ENCODE measurements around the gene ZCCHC2. TPM values are rescaled to one million over a fixed set of nuclear protein-coding genes. Genes with fewer than 3 reads are reported as not detected.

ZCCHC2 gene
- polyA plus RNA-seq, 4 donors, result 5.1 to 17.6 (median 8.3) TPM

- peaks cover 0 to 13% (median 0%) of the 10 kb centered on the region in 3 donors for H3K36me3 ChIP-seq (ENCODE audit: control insufficient read depth in 3 of 3, insufficient read depth in 2 of 3, low read depth in 1 of 3, low read length in 3 of 3)
- peaks cover 0 to 8% (median 0%) of the 10 kb centered on the region in 3 donors for H3K4me1 ChIP-seq (ENCODE audit: control insufficient read depth in 3 of 3, insufficient read depth in 2 of 3, low read depth in 1 of 3, low read length in 2 of 3)
- no peak overlapping the region for H3K27ac ChIP-seq (ENCODE audit: low read depth in 1 of 3, low read length in 2 of 3)
- no peaks in the 10 kb centered on the region for H3K9me3 ChIP-seq (ENCODE audit: control insufficient read depth in 2 of 2, insufficient read depth in 1 of 2, low read depth in 1 of 2, low read length in 1 of 2)
- no peak overlapping the region for H3K4me3 ChIP-seq (ENCODE audit: low read depth in 1 of 3, low read length in 3 of 3)
- DNase-seq (no peak), FAIRE-seq (no peak)
- no peaks in the 10 kb centered on the region for H3K27me3 ChIP-seq (ENCODE audit: control insufficient read depth in 3 of 3, insufficient read depth in 3 of 3, low read length in 3 of 3)
- WGBS, 3 donors, result 90 to 95% (median 92%) methylated on average over 3 of the region's 3 CpGs
These were observed 65.4 kb downstream of the ZCCHC2 start for GRCh38 chr18:62588217-62588616.

DNA sequence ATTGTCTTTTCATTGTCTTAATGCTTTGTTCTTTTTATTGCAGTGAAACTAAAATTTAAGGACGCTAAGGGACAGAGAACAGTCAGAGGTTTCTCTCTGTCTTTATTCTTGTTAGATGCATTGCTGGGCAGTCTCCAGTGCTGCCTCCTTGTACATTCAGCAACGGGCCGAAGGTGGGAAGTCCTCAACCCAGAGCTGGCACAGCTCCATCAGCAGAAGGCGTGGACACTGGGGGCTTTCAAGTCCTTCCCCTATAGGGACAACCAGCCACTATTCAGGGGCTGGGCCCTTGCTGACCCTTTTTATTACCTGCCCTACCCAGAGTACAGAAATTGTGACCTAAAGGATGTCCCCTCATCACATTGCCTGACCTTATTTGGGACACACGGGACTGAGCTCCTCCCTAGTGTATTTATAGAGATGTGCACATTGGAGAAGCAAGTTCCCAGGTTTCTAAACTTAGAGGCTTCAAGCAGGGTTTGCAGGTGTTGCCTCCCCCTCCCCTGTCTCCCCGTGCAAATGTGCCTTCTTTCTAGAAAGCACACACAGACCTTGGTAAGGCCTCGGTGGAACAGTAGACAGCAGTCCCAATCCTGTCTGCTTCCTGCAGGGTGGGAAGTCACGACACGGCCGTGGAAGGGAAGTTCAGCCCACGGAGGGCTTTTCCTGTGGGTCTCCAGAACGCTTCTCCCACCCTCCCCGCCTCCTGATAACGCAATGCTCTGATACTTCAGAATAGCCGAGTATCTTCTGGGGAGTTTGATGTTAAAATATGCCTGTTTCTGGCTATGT lies 68.2 kb downstream of the ZCCHC2 start:
- no peak overlapping the region for H3K27ac ChIP-seq (ENCODE audit: low read depth in 1 of 3, low read length in 2 of 3)
- DNase-seq (no peak), FAIRE-seq (no peak)
- peaks cover 0 to 4% (median 0%) of the 10 kb centered on the region in 3 donors for H3K4me1 ChIP-seq (ENCODE audit: control insufficient read depth in 3 of 3, insufficient read depth in 2 of 3, low read depth in 1 of 3, low read length in 2 of 3)
- H3K9me3 ChIP-seq (ENCODE audit: control insufficient read depth in 2 of 2, insufficient read depth in 1 of 2, low read depth in 1 of 2, low read length in 1 of 2), result no peaks in the 10 kb centered on the region
- H3K36me3 ChIP-seq (ENCODE audit: control insufficient read depth in 3 of 3, insufficient read depth in 2 of 3, low read depth in 1 of 3, low read length in 3 of 3), result no peaks in the 10 kb centered on the region
- H3K4me3 ChIP-seq (ENCODE audit: low read depth in 1 of 3, low read length in 3 of 3), result no peak overlapping the region
- WGBS, 3 donors, result 55 to 70% (median 63%) methylated on average over 15 of the region's 15 CpGs
- H3K27me3 ChIP-seq (ENCODE audit: control insufficient read depth in 3 of 3, insufficient read depth in 3 of 3, low read length in 3 of 3), result peaks cover 0 to 12% (median 0%) of the 10 kb centered on the region in 3 donors

GRCh38 chr18:62596145-62597005 lies 73.5 kb downstream of the ZCCHC2 start:
- H3K36me3 ChIP-seq (ENCODE audit: control insufficient read depth in 3 of 3, insufficient read depth in 2 of 3, low read depth in 1 of 3, low read length in 3 of 3), result no peaks in the 10 kb centered on the region
- WGBS, 3 donors, result 2 to 5% (median 3%) methylated on average over 87 to 90 of the region's 90 CpGs
- no peak overlapping the region for H3K27ac ChIP-seq (ENCODE audit: low read depth in 1 of 3, low read length in 2 of 3)
- no peak for FAIRE-seq
- peak in 1 of 2 donors; percentile 46 for DNase-seq
- H3K9me3 ChIP-seq (ENCODE audit: control insufficient read depth in 2 of 2, insufficient read depth in 1 of 2, low read depth in 1 of 2, low read length in 1 of 2), result peaks cover 0 to 2% of the 10 kb centered on the region in 2 donors
- peak overlapping the region in 2 of 3 donors; percentile 14 to 39 for H3K4me3 ChIP-seq (ENCODE audit: low read depth in 1 of 3, low read length in 3 of 3)
- H3K4me1 ChIP-seq (ENCODE audit: control insufficient read depth in 3 of 3, insufficient read depth in 2 of 3, low read depth in 1 of 3, low read length in 2 of 3), result peaks cover 0 to 6% (median 5%) of the 10 kb centered on the region in 3 donors
- H3K27me3 ChIP-seq (ENCODE audit: control insufficient read depth in 3 of 3, insufficient read depth in 3 of 3, low read length in 3 of 3), result peaks cover 0 to 42% (median 10%) of the 10 kb centered on the region in 3 donors

DNA sequence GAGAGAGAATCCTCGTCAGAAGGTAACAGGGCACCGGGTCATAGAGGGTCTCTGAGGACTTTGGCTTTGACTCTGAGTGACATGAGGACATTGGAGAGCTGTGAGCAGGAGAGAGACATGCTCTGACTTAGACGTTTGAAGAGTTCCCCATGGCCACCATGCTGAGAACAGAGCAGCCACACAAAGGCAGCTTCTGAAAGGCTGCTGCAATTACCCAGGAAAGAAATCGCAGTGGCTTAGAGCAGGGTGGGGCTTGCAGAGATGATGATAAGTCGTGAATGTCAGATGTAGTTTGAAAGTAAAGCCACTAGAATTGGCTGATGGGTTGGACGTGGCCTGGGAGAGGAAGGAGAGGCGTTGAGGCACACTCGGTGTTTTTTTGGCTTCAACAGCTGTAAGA lies 79.0 kb downstream of the ZCCHC2 start:
- peaks cover 0 to 2% of the 10 kb centered on the region in 2 donors for H3K9me3 ChIP-seq (ENCODE audit: control insufficient read depth in 2 of 2, insufficient read depth in 1 of 2, low read depth in 1 of 2, low read length in 1 of 2)
- H3K27ac ChIP-seq (ENCODE audit: low read depth in 1 of 3, low read length in 2 of 3), result no peak overlapping the region
- H3K27me3 ChIP-seq (ENCODE audit: control insufficient read depth in 3 of 3, insufficient read depth in 3 of 3, low read length in 3 of 3), result peaks cover 0 to 28% (median 10%) of the 10 kb centered on the region in 3 donors
- FAIRE-seq (no peak), DNase-seq (no peak)
- H3K36me3 ChIP-seq (ENCODE audit: control insufficient read depth in 3 of 3, insufficient read depth in 2 of 3, low read depth in 1 of 3, low read length in 3 of 3), result no peaks in the 10 kb centered on the region
- WGBS, 3 donors, result 72 to 85% (median 78%) methylated on average over 8 of the region's 8 CpGs
- H3K4me3 ChIP-seq (ENCODE audit: low read depth in 1 of 3, low read length in 3 of 3), result no peak overlapping the region
- no peaks in the 10 kb centered on the region for H3K4me1 ChIP-seq (ENCODE audit: control insufficient read depth in 3 of 3, insufficient read depth in 2 of 3, low read depth in 1 of 3, low read length in 2 of 3)

DNA sequence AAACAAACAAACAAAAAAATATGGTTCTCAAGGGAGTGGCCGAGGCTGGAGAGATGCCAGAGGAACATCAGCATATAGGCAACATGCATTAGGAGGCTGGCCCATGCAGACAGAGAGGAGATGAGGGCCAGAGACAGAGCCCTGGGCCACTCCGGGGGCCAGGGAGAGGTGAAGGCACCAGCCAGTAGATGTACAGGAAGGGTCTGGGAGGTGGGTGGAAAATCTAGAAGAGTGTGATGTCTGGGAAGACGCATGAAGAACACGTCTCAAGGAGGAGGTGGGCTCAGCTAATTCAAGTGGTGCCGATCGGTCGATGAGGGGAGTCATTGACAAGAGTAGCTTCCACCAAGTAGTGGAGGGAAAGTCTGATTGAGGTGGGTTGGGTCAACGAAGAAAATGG lies 79.9 kb downstream of the ZCCHC2 start:
- peaks cover 0 to 23% (median 8%) of the 10 kb centered on the region in 3 donors for H3K27me3 ChIP-seq (ENCODE audit: control insufficient read depth in 3 of 3, insufficient read depth in 3 of 3, low read length in 3 of 3)
- H3K4me1 ChIP-seq (ENCODE audit: control insufficient read depth in 3 of 3, insufficient read depth in 2 of 3, low read depth in 1 of 3, low read length in 2 of 3), result no peaks in the 10 kb centered on the region
- no peaks in the 10 kb centered on the region for H3K36me3 ChIP-seq (ENCODE audit: control insufficient read depth in 3 of 3, insufficient read depth in 2 of 3, low read depth in 1 of 3, low read length in 3 of 3)
- FAIRE-seq, result no peak
- WGBS, 3 donors, result 91 to 96% (median 94%) methylated on average over 8 of the region's 8 CpGs
- H3K27ac ChIP-seq (ENCODE audit: low read depth in 1 of 3, low read length in 2 of 3), result no peak overlapping the region
- DNase-seq, result no peak
- peaks cover 0 to 9% of the 10 kb centered on the region in 2 donors for H3K9me3 ChIP-seq (ENCODE audit: control insufficient read depth in 2 of 2, insufficient read depth in 1 of 2, low read depth in 1 of 2, low read length in 1 of 2)
- H3K4me3 ChIP-seq (ENCODE audit: low read depth in 1 of 3, low read length in 3 of 3), result no peak overlapping the region

- H3K36me3 ChIP-seq (ENCODE audit: control insufficient read depth in 3 of 3, insufficient read depth in 2 of 3, low read depth in 1 of 3, low read length in 3 of 3), result no peaks in the 10 kb centered on the region
- H3K27me3 ChIP-seq (ENCODE audit: control insufficient read depth in 3 of 3, insufficient read depth in 3 of 3, low read length in 3 of 3), result peaks cover 0 to 21% (median 8%) of the 10 kb centered on the region in 3 donors
- no peaks in the 10 kb centered on the region for H3K4me1 ChIP-seq (ENCODE audit: control insufficient read depth in 3 of 3, insufficient read depth in 2 of 3, low read depth in 1 of 3, low read length in 2 of 3)
- WGBS, 3 donors, result 72 to 84% (median 78%) methylated on average over 6 of the region's 6 CpGs
- no peak overlapping the region for H3K4me3 ChIP-seq (ENCODE audit: low read depth in 1 of 3, low read length in 3 of 3)
- no peak for DNase-seq
- H3K27ac ChIP-seq (ENCODE audit: low read depth in 1 of 3, low read length in 2 of 3), result no peak overlapping the region
- H3K9me3 ChIP-seq (ENCODE audit: control insufficient read depth in 2 of 2, insufficient read depth in 1 of 2, low read depth in 1 of 2, low read length in 1 of 2), result peaks cover 0 to 13% of the 10 kb centered on the region in 2 donors
- FAIRE-seq, result no peak
These were observed 80.4 kb downstream of the ZCCHC2 start for GRCh38 chr18:62603211-62603610.

- FAIRE-seq, result no peak
- no peaks in the 10 kb centered on the region for H3K4me1 ChIP-seq (ENCODE audit: control insufficient read depth in 3 of 3, insufficient read depth in 2 of 3, low read depth in 1 of 3, low read length in 2 of 3)
- no peaks in the 10 kb centered on the region for H3K36me3 ChIP-seq (ENCODE audit: control insufficient read depth in 3 of 3, insufficient read depth in 2 of 3, low read depth in 1 of 3, low read length in 3 of 3)
- no peak overlapping the region for H3K4me3 ChIP-seq (ENCODE audit: low read depth in 1 of 3, low read length in 3 of 3)
- no peak overlapping the region for H3K27ac ChIP-seq (ENCODE audit: low read depth in 1 of 3, low read length in 2 of 3)
- H3K27me3 ChIP-seq (ENCODE audit: control insufficient read depth in 3 of 3, insufficient read depth in 3 of 3, low read length in 3 of 3), result peaks cover 0 to 15% (median 8%) of the 10 kb centered on the region in 3 donors
- peaks cover 0 to 13% of the 10 kb centered on the region in 2 donors for H3K9me3 ChIP-seq (ENCODE audit: control insufficient read depth in 2 of 2, insufficient read depth in 1 of 2, low read depth in 1 of 2, low read length in 1 of 2)
- WGBS, 3 donors, result 79 to 87% (median 81%) methylated on average over 13 of the region's 13 CpGs
- DNase-seq, result no peak
These were observed 81.2 kb downstream of the ZCCHC2 start for GRCh38 chr18:62603979-62604378.

DNA sequence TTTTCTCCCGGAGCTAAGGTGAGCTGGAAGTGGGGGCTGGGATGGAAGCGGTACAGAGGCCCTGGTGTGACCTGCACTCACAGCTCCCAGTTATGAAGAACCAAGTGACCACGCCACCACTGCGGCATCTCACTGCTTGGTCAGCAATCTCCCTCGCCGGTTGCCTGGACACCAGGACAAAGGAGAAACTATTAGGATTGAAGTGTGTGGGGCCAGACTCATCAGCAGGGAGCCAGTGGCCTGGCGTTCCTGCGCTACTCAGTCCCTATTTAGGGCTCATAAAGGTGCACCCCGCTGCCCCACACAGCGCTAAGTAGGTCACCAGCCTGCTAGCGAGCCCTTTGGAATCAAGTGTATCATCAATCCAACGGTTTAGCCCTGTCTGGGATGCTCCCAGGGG lies 82.9 kb downstream of the ZCCHC2 start:
- no peak for FAIRE-seq

More for the DNA sequence above, 82.9 kb downstream of the ZCCHC2 start:
- no peak overlapping the region for H3K27ac ChIP-seq (ENCODE audit: low read depth in 1 of 3, low read length in 2 of 3)
- DNase-seq, result no peak
- peaks cover 0 to 11% of the 10 kb centered on the region in 2 donors for H3K9me3 ChIP-seq (ENCODE audit: control insufficient read depth in 2 of 2, insufficient read depth in 1 of 2, low read depth in 1 of 2, low read length in 1 of 2)
- H3K27me3 ChIP-seq (ENCODE audit: control insufficient read depth in 3 of 3, insufficient read depth in 3 of 3, low read length in 3 of 3), result peaks cover 0 to 17% (median 6%) of the 10 kb centered on the region in 3 donors
- no peaks in the 10 kb centered on the region for H3K36me3 ChIP-seq (ENCODE audit: control insufficient read depth in 3 of 3, insufficient read depth in 2 of 3, low read depth in 1 of 3, low read length in 3 of 3)
- H3K4me1 ChIP-seq (ENCODE audit: control insufficient read depth in 3 of 3, insufficient read depth in 2 of 3, low read depth in 1 of 3, low read length in 2 of 3), result peaks cover 0 to under 1% (median 0%) of the 10 kb centered on the region in 3 donors
- WGBS, 3 donors, result 86 to 89% (median 86%) methylated on average over 12 of the region's 12 CpGs
- H3K4me3 ChIP-seq (ENCODE audit: low read depth in 1 of 3, low read length in 3 of 3), result no peak overlapping the region
